ENCODE measurements around the gene CREBBP.

DNA sequence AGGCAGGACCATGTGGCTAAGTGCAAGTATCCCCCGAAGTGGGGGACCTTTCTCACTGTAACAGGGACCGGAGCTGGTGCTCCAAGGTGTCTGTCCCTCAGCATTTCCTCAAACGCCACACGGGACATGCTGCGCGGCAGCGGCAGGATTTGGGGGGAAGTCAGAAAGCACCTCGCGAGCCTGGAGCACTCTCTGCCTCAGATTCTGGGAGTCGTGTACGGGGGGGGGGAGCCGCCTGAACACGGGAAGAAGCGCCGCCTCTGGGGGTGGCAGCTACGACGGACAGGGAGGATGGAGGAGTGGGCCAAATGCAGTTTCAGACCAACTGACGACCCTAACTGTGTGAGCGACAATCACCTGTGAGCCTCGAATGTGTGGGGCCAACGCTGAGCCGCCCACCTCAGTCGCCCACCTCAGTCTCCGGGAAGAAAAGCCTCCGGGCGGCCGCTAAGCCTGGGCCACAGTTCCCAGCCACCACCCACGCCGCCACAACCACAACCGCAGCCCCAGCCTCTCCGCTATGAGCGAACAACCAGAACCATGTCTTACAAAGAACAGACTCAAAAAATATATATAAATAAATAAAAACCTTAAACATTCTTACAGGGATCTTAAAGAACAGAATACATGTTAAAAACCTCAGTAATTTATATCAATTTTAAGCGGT, 154.4 kb downstream of the CREBBP start:
- TF ChIP-seq TARDBP (IDR thresholded peaks at IDR 0.05) (no peak), ELF4 (IDR thresholded peaks at IDR 0.05) (no peak), SUZ12 (IDR thresholded peaks at IDR 0.05) (no peak), FOXK2 (IDR thresholded peaks at IDR 0.05) (no peak), LEF1 (IDR thresholded peaks at IDR 0.05; ENCODE audit: borderline replicate concordance) (no peak), FOXA1 (IDR thresholded peaks at IDR 0.05) (no peak)
- TF ChIP-seq, protein P1, sequence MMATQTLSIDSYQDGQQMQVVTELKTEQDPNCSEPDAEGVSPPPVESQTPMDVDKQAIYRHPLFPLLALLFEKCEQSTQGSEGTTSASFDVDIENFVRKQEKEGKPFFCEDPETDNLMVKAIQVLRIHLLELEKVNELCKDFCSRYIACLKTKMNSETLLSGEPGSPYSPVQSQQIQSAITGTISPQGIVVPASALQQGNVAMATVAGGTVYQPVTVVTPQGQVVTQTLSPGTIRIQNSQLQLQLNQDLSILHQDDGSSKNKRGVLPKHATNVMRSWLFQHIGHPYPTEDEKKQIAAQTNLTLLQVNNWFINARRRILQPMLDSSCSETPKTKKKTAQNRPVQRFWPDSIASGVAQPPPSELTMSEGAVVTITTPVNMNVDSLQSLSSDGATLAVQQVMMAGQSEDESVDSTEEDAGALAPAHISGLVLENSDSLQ (IDR thresholded peaks at IDR 0.05), result no peak
